Measurements from ENCODE around the gene SCN5A. TPM values are rescaled to one million over a fixed set of nuclear protein-coding genes. Genes with fewer than 3 reads are reported as not detected.

Gene SCN5A
- total and polyA plus RNA-seq, 2 of the 13 experiments (the other 11 are each of a cell fraction or from before 2014, with no cell fraction given) = 0.22 TPM; not detected in 1

DNA sequence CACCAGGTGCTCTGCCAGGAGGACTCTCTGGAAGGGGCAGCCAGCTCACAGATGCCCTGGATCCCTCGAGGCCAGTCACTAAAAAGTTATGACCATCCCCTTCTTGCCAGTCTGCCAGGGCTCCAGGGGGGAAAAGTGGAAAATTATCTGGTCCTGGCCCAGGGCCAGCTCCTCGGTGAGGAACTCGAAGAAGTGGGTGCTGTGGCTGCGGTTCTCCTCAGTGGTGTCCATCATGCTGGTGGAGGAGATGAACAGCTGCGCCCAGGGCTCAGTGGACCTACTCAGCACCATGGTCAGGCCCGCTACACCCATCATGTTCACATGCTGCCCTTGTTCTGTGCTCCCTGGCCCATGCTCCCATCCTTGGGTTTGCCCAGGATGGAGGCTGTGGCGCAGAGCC, 134.1 kb downstream of the SCN5A start:
- ChIA-PET CTCF (ENCODE audit: low intra/inter-chr PET ratio, low total read pairs) (no interaction called here), POLR2A (no interaction called here)
- Histone ChIP-seq H3K79me2 (ENCODE audit: insufficient read depth, low read length) (no peaks in the 10 kb centered on the region), H3K9ac (ENCODE audit: insufficient read depth, low read depth, low read length) (no peak overlapping the region), H3K27ac (ENCODE audit: extremely low read length, insufficient read depth, low read length) (no peak overlapping the region), H3K36me3 (replicated peaks in 1 of 2; ENCODE audit: control insufficient read depth in 1 of 2, insufficient read depth in 2 of 2, low read length in 2 of 2) (peaks cover 3 to 11% of the 10 kb centered on the region in 2 experiments; a peak in 3 of 5 replicates), H3K4me2 (ENCODE audit: low read depth, low read length) (no peak overlapping the region), H3K4me1 (ENCODE audit: insufficient read depth, low read length) (no peaks in the 10 kb centered on the region), H4K20me1 (ENCODE audit: insufficient read depth, low read length) (no peaks in the 10 kb centered on the region), H3K4me3 (replicated peaks in 1 of 3; ENCODE audit: insufficient read depth in 1 of 3, low read depth in 2 of 3, low read length in 3 of 3) (no peak overlapping the region), H2AFZ (ENCODE audit: low read length) (no peak overlapping the region), H3K9me3 (ENCODE audit: low read length) (no peaks in the 10 kb centered on the region), H3K27me3 (ENCODE audit: control insufficient read depth in 1 of 2, insufficient read depth in 2 of 2, low read length in 2 of 2) (no peaks in the 10 kb centered on the region)
- FAIRE-seq (no peak), DNase-seq (ENCODE audit: low spot score) (no peak), ATAC-seq (no peak)
- intact Hi-C loops (cut with micrococcal nuclease; ENCODE audit: unreplicated experiment) (no loop called here), in situ Hi-C loops (cut with HindIII; ENCODE audit: extremely low pct_ligation_motif_present, low pct_unique_long_range_greater_than_20kb) (no loop called here)
- 86% methylated on average over 4 of the region's 7 CpGs for WGBS (ENCODE audit: low lambda C conversion rate)
- no peak for TF ChIP-seq NR2F6 (IDR thresholded peaks at IDR 0.05)
- no peak for TF ChIP-seq NR2F6 (CRISPR knock-in tag; IDR thresholded peaks at IDR 0.05)
- no peak for TF ChIP-seq GLI4 (CRISPR knock-in tag; IDR thresholded peaks at IDR 0.05; ENCODE audit: borderline replicate concordance)
- no peak for TF ChIP-seq MZF1 (CRISPR knock-in tag; IDR thresholded peaks at IDR 0.05; ENCODE audit: borderline replicate concordance)
- TF ChIP-seq FIP1L1 (IDR thresholded peaks at IDR 0.05; ENCODE audit: borderline replicate concordance, insufficient read depth, low read depth, low read length) = no peak
- no peak for TF ChIP-seq HMG20B (CRISPR knock-in tag; conservative IDR thresholded peaks at IDR 0.05)
- BruUV-seq (replicated peaks) = no TSS peak

DNA sequence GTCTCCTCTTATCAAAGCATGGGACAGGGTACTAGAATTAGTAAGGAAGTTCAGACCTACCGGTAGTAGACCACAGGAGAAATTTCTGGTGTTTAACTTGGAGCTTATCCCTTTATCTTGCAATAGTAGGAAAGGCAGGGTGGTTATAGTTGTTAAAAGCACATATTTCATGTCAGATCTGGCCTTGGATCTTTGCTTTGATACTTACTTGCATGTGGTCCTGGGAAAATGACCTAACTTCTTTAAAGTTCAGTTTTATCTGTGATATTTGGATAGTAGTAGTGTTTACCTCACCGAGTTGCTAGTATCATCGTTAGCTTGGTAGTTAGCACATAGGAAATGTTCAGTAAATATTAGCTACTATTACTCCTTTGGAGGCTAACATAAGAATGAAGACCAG, 137.9 kb downstream of the SCN5A start:
- H4K20me1 ChIP-seq (ENCODE audit: insufficient read depth, low read length) = no peaks in the 10 kb centered on the region
- no TSS peak for BruUV-seq (replicated peaks)
- H3K27me3 ChIP-seq (ENCODE audit: control insufficient read depth in 1 of 2, insufficient read depth in 2 of 2, low read length in 2 of 2) = no peaks in the 10 kb centered on the region
- H3K9ac ChIP-seq (ENCODE audit: insufficient read depth, low read depth, low read length) = no peak overlapping the region
- H3K4me3 ChIP-seq (replicated peaks in 1 of 3; ENCODE audit: insufficient read depth in 1 of 3, low read depth in 2 of 3, low read length in 3 of 3) = no peak overlapping the region
- 85% methylated on average over 3 of the region's 3 CpGs for WGBS (ENCODE audit: low lambda C conversion rate)
- ChIA-PET CTCF (ENCODE audit: low intra/inter-chr PET ratio, low total read pairs) (no interaction called here), POLR2A (no interaction called here)
- no peak overlapping the region for H3K27ac ChIP-seq (ENCODE audit: extremely low read length, insufficient read depth, low read length)
- H2AFZ ChIP-seq (ENCODE audit: low read length) = no peak overlapping the region
- H3K4me2 ChIP-seq (ENCODE audit: low read depth, low read length) = no peak overlapping the region
- in situ Hi-C loops (cut with HindIII; ENCODE audit: extremely low pct_ligation_motif_present, low pct_unique_long_range_greater_than_20kb) = no loop called here
- H3K9me3 ChIP-seq (ENCODE audit: low read length) = no peaks in the 10 kb centered on the region
- no peak for TF ChIP-seq ATF1 (CRISPR knock-in tag; IDR thresholded peaks at IDR 0.05)
- TF ChIP-seq ZSCAN20 (CRISPR knock-in tag; IDR thresholded peaks at IDR 0.05; ENCODE audit: borderline replicate concordance) = no peak
- no peak for TF ChIP-seq FOXO1 (CRISPR knock-in tag; IDR thresholded peaks at IDR 0.05)
- no peak for TF ChIP-seq ZNF546 (CRISPR knock-in tag; conservative IDR thresholded peaks at IDR 0.05)
- no peak for TF ChIP-seq CCAR2 (optimal IDR thresholded peaks at IDR 0.05; ENCODE audit: low read depth, low read length)
- no peak for TF ChIP-seq GABPA (IDR thresholded peaks at IDR 0.05; ENCODE audit: low read depth, low read length)
- no peak for TF ChIP-seq GABPA (CRISPR knock-in tag; IDR thresholded peaks at IDR 0.05; ENCODE audit: low read depth)
- TF ChIP-seq, protein P1, sequence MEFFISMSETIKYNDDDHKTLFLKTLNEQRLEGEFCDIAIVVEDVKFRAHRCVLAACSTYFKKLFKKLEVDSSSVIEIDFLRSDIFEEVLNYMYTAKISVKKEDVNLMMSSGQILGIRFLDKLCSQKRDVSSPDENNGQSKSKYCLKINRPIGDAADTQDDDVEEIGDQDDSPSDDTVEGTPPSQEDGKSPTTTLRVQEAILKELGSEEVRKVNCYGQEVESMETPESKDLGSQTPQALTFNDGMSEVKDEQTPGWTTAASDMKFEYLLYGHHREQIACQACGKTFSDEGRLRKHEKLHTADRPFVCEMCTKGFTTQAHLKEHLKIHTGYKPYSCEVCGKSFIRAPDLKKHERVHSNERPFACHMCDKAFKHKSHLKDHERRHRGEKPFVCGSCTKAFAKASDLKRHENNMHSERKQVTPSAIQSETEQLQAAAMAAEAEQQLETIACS (CRISPR knock-in tag; IDR thresholded peaks at IDR 0.05) = no peak
- no peak for TF ChIP-seq ATRX (CRISPR knock-in tag; IDR thresholded peaks at IDR 0.05; ENCODE audit: borderline replicate concordance)
- H3K79me2 ChIP-seq (ENCODE audit: insufficient read depth, low read length) = no peaks in the 10 kb centered on the region
- FAIRE-seq (no peak), ATAC-seq (no peak), DNase-seq (ENCODE audit: low spot score) (no peak)
- intact Hi-C loops (cut with micrococcal nuclease; ENCODE audit: unreplicated experiment) = no loop called here
- H3K36me3 ChIP-seq (replicated peaks in 1 of 2; ENCODE audit: control insufficient read depth in 1 of 2, insufficient read depth in 2 of 2, low read length in 2 of 2) = peaks cover 2 to 11% of the 10 kb centered on the region in 2 experiments; a peak in 3 of 5 replicates
- no peaks in the 10 kb centered on the region for H3K4me1 ChIP-seq (ENCODE audit: insufficient read depth, low read length)
